Measurements from ENCODE around the gene ZDHHC14. TPM values are rescaled to one million over a fixed set of nuclear protein-coding genes. Genes with fewer than 3 reads are reported as not detected.
"Not testable (repeated sequence)": the region's sequence is repeated elsewhere in the genome, so short reads cannot be mapped to it uniquely, and the experiment has no call there.

ZDHHC14 gene
- total RNA-seq, 1 donor from 2014 or later = 14.5 TPM

GRCh38 chr6:157690441-157691210 is 309.6 kb downstream of the ZDHHC14 start:
- Histone ChIP-seq H3K27me3 (no peaks in the 10 kb centered on the region), H3K4me3 (no peak overlapping the region), H3K4me1 (peaks cover 0 to 10% of the 10 kb centered on the region in 2 donors), H3K9me3 (no peaks in the 10 kb centered on the region), H3K27ac (no peak overlapping the region), H3K36me3 (no peaks in the 10 kb centered on the region)
- no peak for TF ChIP-seq CTCF (IDR thresholded peaks at IDR 0.05)
- DNase-seq (ENCODE audit: low spot score in 2 of 2) = no peak
- intact Hi-C loops (cut with DNase I) = no loop called here

- H3K4me3 ChIP-seq; H3K27me3 ChIP-seq; H3K27ac ChIP-seq; H3K9me3 ChIP-seq; H3K4me1 ChIP-seq; intact Hi-C loops (cut with DNase I); H3K36me3 ChIP-seq; DNase-seq (ENCODE audit: low spot score in 2 of 2): not testable (repeated sequence)
These were observed 310.6 kb downstream of the ZDHHC14 start for GRCh38 chr6:157691621-157692020.

DNA sequence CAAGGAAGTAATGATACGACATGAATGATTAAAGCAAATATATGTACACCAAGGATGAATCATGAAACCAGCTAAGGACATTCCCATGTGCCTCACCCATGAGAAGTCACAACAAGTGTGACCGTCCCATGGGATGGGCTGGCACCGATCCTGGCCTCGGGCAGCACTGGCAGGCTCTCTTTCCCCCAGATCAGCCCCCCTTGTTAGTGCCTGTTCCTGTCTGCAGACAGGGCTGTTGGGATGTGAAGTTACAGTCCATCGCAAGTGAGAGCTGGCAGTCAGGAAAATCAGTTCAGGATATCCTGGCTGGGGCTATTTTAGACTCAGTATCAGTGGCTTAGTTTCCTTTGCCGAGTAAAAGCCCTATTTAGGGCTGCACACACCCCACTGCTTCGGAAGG is 312.9 kb downstream of the ZDHHC14 start:
- Histone ChIP-seq H3K9me3 (peaks cover 0 to 4% of the 10 kb centered on the region in 2 donors), H3K27ac (peak overlapping the region; percentile 20 to 46), H3K27me3 (no peaks in the 10 kb centered on the region), H3K4me1 (peaks cover 0 to 10% of the 10 kb centered on the region in 2 donors), H3K36me3 (no peaks in the 10 kb centered on the region), H3K4me3 (no peak overlapping the region)
- no peak for TF ChIP-seq CTCF (IDR thresholded peaks at IDR 0.05)
- intact Hi-C loops (cut with DNase I) = no loop called here
- peak in 1 of 2 donors; percentile 70 for DNase-seq (ENCODE audit: low spot score in 2 of 2)

- H3K36me3 ChIP-seq = no peaks in the 10 kb centered on the region
- peaks cover 0 to 10% of the 10 kb centered on the region in 2 donors for H3K4me1 ChIP-seq
- no peak for DNase-seq (ENCODE audit: low spot score in 2 of 2)
- H3K27ac ChIP-seq = no peak overlapping the region
- H3K27me3 ChIP-seq = no peaks in the 10 kb centered on the region
- no peak overlapping the region for H3K4me3 ChIP-seq
- intact Hi-C loops (cut with DNase I) = no loop called here
- H3K9me3 ChIP-seq = peaks cover 0 to 4% of the 10 kb centered on the region in 2 donors
- no peak for TF ChIP-seq CTCF (IDR thresholded peaks at IDR 0.05)
These were observed 314.5 kb downstream of the ZDHHC14 start for GRCh38 chr6:157695301-157696040.

DNA sequence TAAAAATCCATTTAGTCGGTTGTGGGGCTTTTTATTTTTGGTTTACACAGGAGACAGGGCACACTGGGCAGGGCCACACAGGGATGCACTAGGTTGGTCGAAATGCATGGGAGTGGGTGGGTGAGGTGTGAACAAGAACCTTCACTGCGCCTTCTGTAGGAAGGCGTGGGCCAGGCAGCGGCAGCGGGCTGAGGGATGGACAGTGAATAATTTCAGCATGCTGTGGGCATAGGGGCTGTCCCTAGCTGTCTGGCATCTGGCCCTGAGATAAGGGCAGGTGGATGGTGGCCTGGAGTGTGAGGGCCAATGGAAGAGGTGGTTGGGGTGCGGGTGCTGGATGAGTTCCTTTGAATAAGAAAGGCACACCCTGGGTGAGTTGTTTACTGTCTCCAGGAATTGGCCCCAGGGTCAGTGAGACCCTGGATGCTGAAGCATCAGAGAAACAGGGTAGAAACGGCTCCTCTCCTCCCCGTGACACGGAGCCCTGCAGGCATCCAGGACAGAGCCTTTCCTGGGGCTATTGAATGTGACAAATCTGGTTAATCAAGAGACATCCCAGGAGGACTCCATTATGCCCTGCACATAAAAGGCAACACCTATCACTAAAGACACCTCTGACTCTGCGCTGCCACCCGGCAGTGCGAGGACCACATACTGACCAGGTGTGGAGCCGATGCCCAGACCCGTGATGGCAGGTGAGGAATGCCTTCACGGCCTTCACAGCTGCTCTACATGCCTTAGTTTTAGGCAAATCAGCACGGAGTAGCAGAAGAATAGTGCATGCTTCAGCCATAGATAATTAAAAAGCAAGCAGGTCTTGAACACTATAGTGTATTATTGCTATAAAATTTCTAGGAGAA is 319.0 kb downstream of the ZDHHC14 start:
- TF ChIP-seq CTCF (IDR thresholded peaks at IDR 0.05) = no peak
- no peak overlapping the region for H3K4me3 ChIP-seq
- H3K9me3 ChIP-seq = peaks cover 0 to 4% of the 10 kb centered on the region in 2 donors
- intact Hi-C loops (cut with DNase I) = no loop called here
- H3K36me3 ChIP-seq = no peaks in the 10 kb centered on the region
- DNase-seq (ENCODE audit: low spot score in 2 of 2) = no peak
- no peak overlapping the region for H3K27ac ChIP-seq
- no peaks in the 10 kb centered on the region for H3K4me1 ChIP-seq
- H3K27me3 ChIP-seq = no peaks in the 10 kb centered on the region

GRCh38 chr6:157706351-157706750 is 325.4 kb downstream of the ZDHHC14 start:
- H3K27ac ChIP-seq; H3K27me3 ChIP-seq; intact Hi-C loops (cut with DNase I); H3K36me3 ChIP-seq; H3K9me3 ChIP-seq; H3K4me1 ChIP-seq; H3K4me3 ChIP-seq; DNase-seq (ENCODE audit: low spot score in 2 of 2): not testable (repeated sequence)

All from ascending aorta (tissue), 2 donors.